CD4-positive, alpha-beta T cell treated with Interleukin-15 for 1 hour (primary cell): ENCODE data around the gene TMEM255A.
A peak's percentile ranks its signal among the peaks of the same experiment; 100 is the strongest.

Experiments used
- DNase-seq: peaks from one replicate; pipeline ENCODE4 v3.0.0-alpha.2; 2020

TMEM255A gene

GRCh38 chrX:120262859-120263708 is 48.2 kb downstream of the TMEM255A start:
- DNase-seq: no peak

DNA sequence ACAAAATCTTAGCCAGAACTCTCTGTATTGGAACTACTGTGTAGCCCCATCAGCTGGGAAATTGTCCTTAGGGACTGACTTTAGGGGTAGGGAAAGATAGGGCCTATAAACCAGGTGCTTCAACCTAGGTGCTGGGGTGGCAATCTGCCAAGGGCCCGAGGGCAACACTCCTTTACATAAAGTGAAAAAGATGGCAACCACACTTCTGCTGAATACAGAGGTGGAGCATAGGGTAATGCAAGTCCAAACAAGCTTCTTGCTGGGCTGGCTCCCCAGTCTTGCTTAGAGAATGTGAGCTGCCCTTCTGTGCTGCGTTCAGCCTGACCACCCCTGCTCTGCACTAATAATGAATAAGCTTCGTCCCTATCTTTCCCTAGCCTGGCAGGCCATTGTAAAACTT is 50.9 kb downstream of the TMEM255A start:
- no peak for DNase-seq

- DNase-seq: no peak
Observed at GRCh38 chrX:120253784-120254183, 57.5 kb downstream of the TMEM255A start.

DNA sequence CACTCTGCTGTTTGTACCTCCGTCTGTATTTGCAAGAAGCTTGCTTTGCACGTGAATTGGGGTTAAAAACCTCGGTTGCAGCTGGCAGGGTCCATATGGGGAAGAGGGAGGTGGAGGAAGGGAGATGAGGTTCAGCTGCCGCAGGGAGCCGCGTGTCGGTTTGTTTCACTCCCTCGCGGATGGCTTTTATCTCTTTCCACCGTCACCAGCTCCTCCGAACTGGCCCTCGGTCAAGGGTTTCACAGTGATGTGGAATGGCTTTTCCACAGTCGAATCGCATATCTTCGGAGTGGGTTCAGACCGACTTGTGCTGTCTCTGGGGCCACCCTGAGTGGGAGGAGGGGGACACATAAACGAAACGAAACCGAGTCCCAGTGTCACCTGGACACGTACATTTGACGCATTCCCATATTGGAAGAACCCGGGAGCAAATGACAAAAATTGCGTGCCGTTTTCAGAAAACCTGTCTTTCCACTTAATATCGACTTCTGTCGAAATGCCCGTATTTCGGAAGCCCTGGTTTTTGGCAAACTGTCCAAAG is 59.7 kb downstream of the TMEM255A start:
- DNase-seq: peak; percentile 22

DNA sequence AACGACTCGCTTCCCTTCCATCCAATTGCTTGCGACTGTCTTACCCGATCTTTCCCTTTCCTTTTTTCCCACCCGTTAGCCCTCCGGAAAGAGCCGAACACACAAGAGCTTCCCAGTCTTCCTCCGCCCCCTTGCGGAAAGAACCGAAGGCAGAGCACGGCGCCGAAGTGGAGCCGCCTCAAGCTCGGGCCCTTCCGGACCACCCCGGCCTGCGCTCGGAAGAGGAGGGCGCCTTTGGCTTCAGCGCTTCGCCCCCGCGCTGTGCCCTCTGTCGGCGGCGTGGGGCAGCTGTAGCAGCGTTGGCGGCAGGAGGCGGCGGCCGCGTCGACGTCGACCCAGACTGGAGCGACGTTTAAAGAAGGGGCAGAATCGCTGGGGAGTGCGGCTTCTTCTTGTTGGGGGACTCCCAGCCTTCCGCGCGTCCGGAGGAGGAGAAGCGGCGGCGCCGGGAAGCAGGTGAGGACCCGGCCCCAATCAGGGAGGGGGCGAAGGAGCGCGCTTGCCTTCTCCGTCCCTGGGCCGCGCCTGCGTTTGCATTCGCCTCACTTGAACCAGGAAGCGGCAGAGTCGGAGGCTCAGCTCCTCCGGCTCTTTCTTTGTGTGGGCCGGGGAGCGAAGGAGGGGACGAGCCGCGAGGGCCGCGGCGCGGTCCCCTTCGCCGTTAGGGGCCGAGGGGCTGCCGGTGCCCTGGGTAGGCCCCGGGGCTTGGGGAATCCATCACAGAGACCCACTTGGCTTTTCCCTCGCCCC is 60.6 kb downstream of the TMEM255A start, which contains the start of gene ZBTB33:
Gene ZBTB33 (plus strand): TSS at position 291 of the 750 bp plus-strand sequence. CDS start 2,604 bp downstream, outside the sequence.
- DNase-seq: peak; percentile 88

DNA sequence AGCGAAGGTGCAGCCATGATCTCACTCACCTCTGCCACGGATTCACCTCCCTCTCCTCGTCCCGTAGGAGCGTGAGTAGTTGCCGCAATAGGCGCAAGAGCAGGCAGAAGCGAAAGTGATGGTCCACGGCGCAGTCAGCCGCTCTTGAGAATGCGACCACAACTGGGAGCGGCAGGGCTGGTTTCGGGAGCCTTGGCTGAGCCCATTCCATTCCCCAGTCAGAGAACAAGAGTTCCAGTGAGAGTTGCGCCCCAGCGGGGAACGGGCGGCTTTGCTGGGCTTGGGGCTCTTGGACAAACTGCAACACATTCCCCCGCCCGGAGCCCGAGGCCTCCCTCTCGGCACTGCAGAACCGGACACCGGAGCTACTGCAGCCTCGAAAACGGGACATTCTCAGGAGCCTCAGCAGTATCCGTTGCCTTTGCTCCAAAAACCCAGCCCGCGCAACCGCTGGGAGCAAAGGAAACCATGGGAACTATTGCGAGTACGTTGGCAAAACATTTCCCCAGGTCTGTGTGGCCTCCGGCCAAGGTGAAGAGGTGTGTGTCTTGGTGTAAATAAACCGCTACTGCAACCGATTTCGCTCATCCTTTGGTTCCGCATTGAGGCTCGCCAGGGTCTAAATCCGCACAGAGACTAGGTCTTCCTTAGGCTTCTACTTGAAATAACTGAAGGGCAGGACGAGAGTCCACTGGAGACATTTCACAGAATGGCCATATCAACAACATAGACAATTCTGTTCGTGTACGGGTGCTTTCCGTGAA is 66.3 kb downstream of the TMEM255A start:
- peak; percentile 64 for DNase-seq

DNA sequence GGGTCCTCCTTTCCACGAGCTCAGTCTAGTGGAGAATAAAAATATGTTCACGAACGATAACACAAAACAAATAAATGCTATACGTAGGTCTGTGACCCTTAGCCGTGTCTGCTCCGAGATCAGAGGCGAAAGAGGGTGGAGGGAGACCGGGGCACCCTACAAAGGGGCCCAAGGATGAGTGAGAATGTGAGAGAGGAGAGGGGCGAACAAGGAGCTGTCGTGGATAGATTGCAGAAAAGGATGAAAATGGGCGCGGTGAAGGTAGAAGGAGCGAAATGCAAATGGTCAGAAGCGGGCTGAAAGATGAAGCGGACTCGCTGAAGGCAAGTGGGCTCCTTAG is 66.9 kb downstream of the TMEM255A start:
- no peak for DNase-seq

- no peak for DNase-seq
Observed at GRCh38 chrX:120242813-120243212, 68.4 kb downstream of the TMEM255A start.

- DNase-seq: no peak
Observed at GRCh38 chrX:120238933-120239332, 72.3 kb downstream of the TMEM255A start.

DNA sequence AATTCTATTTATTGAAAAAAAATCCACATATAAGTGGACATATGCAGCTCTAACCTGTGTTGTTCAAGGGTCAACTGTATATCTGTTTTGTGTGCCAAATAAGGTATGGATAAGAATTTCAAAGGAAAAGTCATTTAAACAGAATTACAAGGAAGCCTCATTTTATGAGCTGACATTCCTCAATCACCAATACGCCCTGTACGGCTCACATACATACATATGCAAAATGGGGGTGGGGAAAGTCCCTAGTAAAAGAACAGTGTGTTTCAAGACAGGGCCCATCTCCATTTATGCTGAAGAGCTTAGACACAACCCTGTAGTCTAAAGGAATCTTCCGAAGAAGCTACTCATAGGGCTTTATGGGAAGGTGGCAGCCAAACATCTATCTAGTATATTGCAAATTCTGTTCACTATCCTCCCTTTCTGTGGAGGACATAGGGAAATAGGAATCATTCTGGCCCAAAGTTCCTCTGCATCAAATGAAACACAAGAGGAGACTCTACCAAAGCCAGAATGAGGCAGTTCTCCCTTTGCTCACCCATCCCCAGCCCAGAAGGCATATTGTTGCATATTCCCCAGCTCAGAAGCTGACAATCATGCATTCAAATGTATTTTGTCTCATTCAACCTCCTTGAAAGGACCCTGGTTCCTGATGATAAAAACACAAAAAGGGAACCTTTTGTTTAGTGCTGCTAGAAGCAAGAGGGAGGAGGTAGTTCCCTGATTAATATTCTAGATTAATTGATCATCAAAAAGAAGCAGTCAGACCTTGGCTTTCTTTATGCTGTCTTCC is 74.4 kb downstream of the TMEM255A start:
- no peak for DNase-seq

GRCh38 chrX:120235284-120235683 is 76.0 kb downstream of the TMEM255A start:
- no peak for DNase-seq

- DNase-seq: no peak
Observed at GRCh38 chrX:120228187-120228908, 82.9 kb downstream of the TMEM255A start.

DNA sequence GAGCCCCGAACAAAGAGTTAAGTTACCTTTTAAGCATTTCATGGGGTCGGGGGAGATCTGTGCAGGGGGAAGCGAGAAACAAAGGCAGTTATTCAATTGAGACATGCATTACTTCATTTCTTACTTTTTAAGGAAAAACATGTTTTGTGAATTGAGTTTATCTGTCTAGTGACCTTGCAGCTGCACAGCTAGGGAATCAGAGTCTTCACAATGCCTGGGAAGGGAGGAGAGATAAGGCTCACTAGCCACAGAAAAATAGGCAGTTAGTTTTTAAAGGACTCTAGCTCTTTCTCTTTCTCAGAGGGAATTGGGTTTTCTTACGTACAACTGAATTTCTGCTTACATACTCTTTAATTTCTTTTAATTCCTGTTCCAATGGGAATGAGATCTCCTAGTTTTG is 86.9 kb downstream of the TMEM255A start:
- DNase-seq: no peak

DNA sequence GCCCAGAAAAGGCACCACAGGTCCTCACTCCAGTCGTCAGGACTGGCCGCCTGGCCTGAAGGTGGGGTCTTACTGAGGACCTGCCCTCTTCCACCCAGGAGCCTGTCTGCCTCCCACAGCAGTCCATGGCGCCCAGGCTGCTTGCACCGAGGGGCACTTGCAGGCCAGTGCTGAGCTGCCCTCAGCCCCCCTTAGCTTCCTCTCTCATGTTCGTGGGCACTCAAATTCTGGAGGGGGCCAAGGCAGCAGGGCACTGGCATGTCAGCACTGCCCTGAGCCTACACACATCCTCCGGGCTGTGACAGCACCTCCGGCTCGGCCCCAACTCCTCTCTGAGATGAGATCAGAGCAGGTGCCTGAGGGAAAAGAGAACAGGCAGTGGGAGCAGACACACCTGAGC is 87.9 kb downstream of the TMEM255A start:
- no peak for DNase-seq

GRCh38 chrX:120213438-120214265 is 97.6 kb downstream of the TMEM255A start:
- peak; percentile 37 for DNase-seq
